SK-N-SH treated with all-trans-retinoic acid at 6 μM for 48 hours (cell line): Measurements from ENCODE around the gene C1GALT1.

Source experiments
- ARNTL ChIP-seq: fragments of 450-650 bp; formaldehyde crosslinking; IDR thresholded peaks from 2 replicates; pipeline ENCODE4 v1.5.0; 2020; ENCODE audit warnings: low read depth, mild to moderate bottlenecking, moderate library complexity, borderline replicate concordance
- PATZ1 ChIP-seq: fragments of 250-450 bp; sonication (Bioruptor Pico); IDR thresholded peaks from 2 replicates; pipeline ENCODE4 v1.8.0; 2020; ENCODE audit warnings: mild to moderate bottlenecking, moderate library complexity, borderline replicate concordance
- RARB ChIP-seq: fragments of 250-450 bp; sonication (Bioruptor Pico); IDR thresholded peaks from 2 replicates; pipeline ENCODE4 v1.8.0; 2021; ENCODE audit warnings: mild to moderate bottlenecking, moderate library complexity
- TCF4 ChIP-seq: fragments of 250-450 bp; sonication (Bioruptor Pico); IDR thresholded peaks from 2 replicates; pipeline ENCODE4 v1.8.0; 2021; ENCODE audit warnings: mild to moderate bottlenecking, moderate library complexity, borderline replicate concordance
- ZFP30 ChIP-seq: fragments of 450-650 bp; formaldehyde crosslinking; IDR thresholded peaks from 2 replicates; pipeline ENCODE4 v1.5.0; 2022; ENCODE audit warnings: mild to moderate bottlenecking, moderate library complexity

- TF ChIP-seq PATZ1 (CRISPR knock-in tag) (no peak), TCF4 (no peak), ARNTL (CRISPR knock-in tag) (no peak), ZFP30 (CRISPR knock-in tag) (no peak), RARB (CRISPR knock-in tag) (no peak)
Measured at GRCh38 chr7:7231865-7232264, 49.5 kb downstream of the C1GALT1 start.
